GM18868 (cell line): ENCODE data around the gene TRIM46.
"Not testable (repeated sequence)": the region's sequence is repeated elsewhere in the genome, so short reads cannot be mapped to it uniquely, and the experiment has no call there.

Experiments
- ATAC-seq: cut with Tn5 transposase; IDR thresholded peaks from one replicate; pipeline ENCODE4 v1.9.1; 2021; ENCODE audit warnings: mild to moderate bottlenecking, moderate library complexity; ENCODE audit not compliant: unreplicated experiment

Gene TRIM46

GRCh38 chr1:155226188-155226909, 52.7 kb downstream of the TRIM46 start:
- no peak for ATAC-seq

- no peak for ATAC-seq
Measured at GRCh38 chr1:155226910-155227260, 53.2 kb downstream of the TRIM46 start.

- ATAC-seq = peak; percentile 86
Measured at GRCh38 chr1:155227261-155228095, 53.8 kb downstream of the TRIM46 start.

DNA sequence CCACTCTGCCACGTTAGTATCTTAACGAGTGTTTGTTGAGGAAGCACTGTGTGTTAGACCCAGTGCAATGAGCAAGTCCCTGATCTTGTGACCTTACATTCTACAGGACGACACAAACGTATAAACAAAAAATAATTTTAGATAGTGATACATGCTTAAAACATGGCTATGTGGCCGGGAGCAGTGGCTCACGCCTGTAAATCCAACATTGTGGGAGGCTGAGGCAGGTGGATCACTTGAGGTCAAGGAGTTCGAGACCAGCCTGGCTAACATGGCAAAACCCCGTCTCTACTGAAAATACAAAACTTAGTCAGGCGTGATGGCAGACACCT, 54.4 kb downstream of the TRIM46 start:
- no peak for ATAC-seq

GRCh38 chr1:155231302-155231701, 57.7 kb downstream of the TRIM46 start:
- ATAC-seq = not testable (repeated sequence)

DNA sequence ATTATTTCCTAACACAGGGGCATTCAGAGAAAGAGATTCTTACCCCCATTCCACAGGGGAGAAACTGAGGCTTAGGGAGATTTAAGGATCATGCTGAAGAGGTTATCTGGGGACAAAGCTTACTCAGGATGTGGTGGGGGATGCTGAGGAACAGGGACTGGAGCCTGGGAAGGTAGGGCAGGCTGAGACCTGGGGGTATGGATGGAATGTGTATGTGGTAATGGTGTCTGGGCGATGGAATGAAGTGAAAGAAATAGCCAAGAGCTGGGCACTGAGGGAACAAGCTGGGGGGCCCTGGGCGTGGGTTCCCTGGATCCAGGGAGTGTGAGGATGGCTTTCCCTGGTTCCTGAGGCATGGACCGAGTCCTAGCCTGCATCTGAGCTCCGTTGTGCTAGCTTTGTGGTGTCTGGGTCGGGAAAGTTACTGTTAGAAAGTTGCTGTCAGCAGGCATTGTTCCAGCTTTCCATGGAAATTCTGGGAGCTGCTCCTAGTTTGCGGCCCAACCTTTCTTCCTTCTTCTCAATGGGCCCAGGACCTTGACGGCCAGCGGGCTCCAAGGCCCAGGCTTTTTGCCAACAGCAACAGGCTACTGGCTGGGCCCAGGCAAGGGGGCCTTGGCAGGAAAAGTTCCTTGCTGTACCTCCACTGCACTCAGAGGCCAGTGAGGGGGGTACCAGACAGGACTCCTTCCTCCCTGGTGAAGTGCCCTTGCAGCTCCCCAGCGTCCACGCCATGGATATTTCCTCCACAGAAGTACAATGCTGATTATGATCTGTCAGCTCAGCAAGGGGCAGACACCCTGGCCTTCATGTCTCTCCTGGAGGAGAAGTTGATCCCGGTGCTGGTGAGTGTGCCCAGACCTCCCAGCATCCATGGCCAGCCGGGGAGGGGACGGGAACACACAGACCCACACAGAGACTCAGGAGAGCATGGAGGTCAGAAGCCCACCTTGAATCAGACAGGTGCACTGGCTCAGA, 58.6 kb downstream of the TRIM46 start:
- ATAC-seq = not testable (repeated sequence)

GRCh38 chr1:155233502-155233901, 59.9 kb downstream of the TRIM46 start:
- not testable (repeated sequence) for ATAC-seq
